Ascending aorta (tissue), 2 donors: ENCODE results near the gene SLC13A4. TPM values are rescaled to one million over a fixed set of nuclear protein-coding genes. Genes with fewer than 3 reads are reported as not detected.

Experiments used
- DNase-seq, 2 donors: peaks; one replicate each; pipeline ENCODE4 v3.0.0-alpha.2; 2019; ENCODE audit warnings: low spot score in 2 of 2
- H3K27ac ChIP-seq, 2 donors: fragments of 200-600 bp; sonication (generic); one replicate each; pipeline ENCODE4 v1.5.1; 2016 to 2017; ENCODE audit warnings: mild to moderate bottlenecking in 1 of 2
- H3K27me3 ChIP-seq: fragments of 200-600 bp; sonication (generic); one replicate; pipeline ENCODE4 v1.5.1; 2017
- H3K36me3 ChIP-seq, 2 donors: fragments of 200-600 bp; sonication (generic); one replicate each; pipeline ENCODE4 v1.5.1; 2016
- H3K4me1 ChIP-seq, 2 donors: fragments of 200-600 bp; sonication (generic); one replicate each; pipeline ENCODE4 v1.5.1; 2016 to 2017; ENCODE audit warnings: mild to moderate bottlenecking in 1 of 2
- H3K4me3 ChIP-seq, 2 donors: fragments of 200-600 bp; sonication (generic); one replicate each; pipeline ENCODE4 v1.5.1; 2016 to 2017; ENCODE audit warnings: mild to moderate bottlenecking in 1 of 2
- H3K9me3 ChIP-seq, 2 donors: fragments of 200-600 bp; sonication (generic); one replicate each; pipeline ENCODE4 v1.5.1; 2016
- intact Hi-C: fragments of 100-400 bp; cut with DNase I; formaldehyde crosslinking; loops from one replicate; pipeline ENCODE4 v1.15.1; 2023
- total RNA-seq: library from RNA; depleted of rRNA; stranded (reverse); fragments of >200 nt; gene quantifications from one replicate; pipeline ENCODE4 v1.1.0, GENCODE V29; 2016
- TF ChIP-seq, protein P1 (sequence below), 3 experiments: fragments of 200-600 bp in 2 of 3; fragments of 450-650 bp in 1 of 3; sonication (generic) in 2 of 3; IDR thresholded peaks; one replicate each; pipeline ENCODE4 v1.5.1; 2016 to 2019; ENCODE audit warnings: antibody characterized with exemption in 3 of 3, mild to moderate bottlenecking in 1 of 3, moderate library complexity in 1 of 3

SLC13A4 gene
- total RNA-seq, 1 donor from 2014 or later: 0.21 TPM

DNA sequence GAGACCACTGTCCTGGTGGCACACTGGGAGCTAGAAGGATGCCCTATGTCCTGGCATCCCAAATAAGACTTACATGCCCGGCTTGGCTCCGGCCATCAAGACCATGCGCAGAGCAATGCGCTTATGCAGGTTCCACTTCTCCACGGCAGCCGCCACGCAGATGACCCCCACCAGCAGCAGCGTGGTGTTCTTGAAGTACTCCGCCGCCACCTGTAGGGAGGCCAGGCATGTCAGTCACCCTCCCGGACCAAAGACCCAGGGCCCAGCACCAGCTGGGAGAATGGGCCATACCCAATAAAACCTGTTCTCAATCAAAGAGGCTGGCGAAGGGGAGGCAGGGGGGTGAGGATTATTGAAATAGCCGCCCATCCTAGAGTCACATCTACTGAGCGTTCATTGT is 19.9 kb downstream of the SLC13A4 start:
- Histone ChIP-seq H3K27ac (no peak overlapping the region), H3K4me3 (no peak overlapping the region), H3K4me1 (peaks cover 0 to 15% of the 10 kb centered on the region in 2 donors), H3K27me3 (no peaks in the 10 kb centered on the region), H3K9me3 (no peaks in the 10 kb centered on the region), H3K36me3 (no peaks in the 10 kb centered on the region)
- TF ChIP-seq, protein P1, sequence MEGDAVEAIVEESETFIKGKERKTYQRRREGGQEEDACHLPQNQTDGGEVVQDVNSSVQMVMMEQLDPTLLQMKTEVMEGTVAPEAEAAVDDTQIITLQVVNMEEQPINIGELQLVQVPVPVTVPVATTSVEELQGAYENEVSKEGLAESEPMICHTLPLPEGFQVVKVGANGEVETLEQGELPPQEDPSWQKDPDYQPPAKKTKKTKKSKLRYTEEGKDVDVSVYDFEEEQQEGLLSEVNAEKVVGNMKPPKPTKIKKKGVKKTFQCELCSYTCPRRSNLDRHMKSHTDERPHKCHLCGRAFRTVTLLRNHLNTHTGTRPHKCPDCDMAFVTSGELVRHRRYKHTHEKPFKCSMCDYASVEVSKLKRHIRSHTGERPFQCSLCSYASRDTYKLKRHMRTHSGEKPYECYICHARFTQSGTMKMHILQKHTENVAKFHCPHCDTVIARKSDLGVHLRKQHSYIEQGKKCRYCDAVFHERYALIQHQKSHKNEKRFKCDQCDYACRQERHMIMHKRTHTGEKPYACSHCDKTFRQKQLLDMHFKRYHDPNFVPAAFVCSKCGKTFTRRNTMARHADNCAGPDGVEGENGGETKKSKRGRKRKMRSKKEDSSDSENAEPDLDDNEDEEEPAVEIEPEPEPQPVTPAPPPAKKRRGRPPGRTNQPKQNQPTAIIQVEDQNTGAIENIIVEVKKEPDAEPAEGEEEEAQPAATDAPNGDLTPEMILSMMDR (IDR thresholded peaks at IDR 0.05): no peak
- no peak for DNase-seq
- intact Hi-C loops: no loop called here

DNA sequence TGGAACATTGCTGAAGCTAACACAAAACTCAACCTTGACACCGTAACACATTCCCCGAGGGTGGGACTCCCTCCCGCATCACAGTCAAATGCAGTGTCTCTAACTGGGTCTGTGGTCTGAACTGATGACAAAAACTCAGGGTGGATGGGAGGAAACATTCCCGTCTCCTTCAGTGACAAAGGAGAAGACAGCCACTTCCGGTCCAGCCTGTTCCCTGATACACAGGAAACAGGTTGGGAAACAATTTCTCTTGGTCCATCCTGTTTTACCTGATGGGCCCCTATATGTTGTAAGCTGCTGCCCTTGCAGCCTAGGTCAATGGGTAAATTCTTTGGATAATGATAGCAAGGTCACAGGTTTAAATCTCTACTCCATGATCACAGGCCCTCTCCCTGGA is 20.4 kb downstream of the SLC13A4 start:
- intact Hi-C loops: no loop called here
- Histone ChIP-seq H3K4me3 (no peak overlapping the region), H3K9me3 (no peaks in the 10 kb centered on the region), H3K4me1 (peaks cover 0 to 10% of the 10 kb centered on the region in 2 donors), H3K36me3 (no peaks in the 10 kb centered on the region), H3K27ac (no peak overlapping the region), H3K27me3 (no peaks in the 10 kb centered on the region)
- TF ChIP-seq, protein P1 (IDR thresholded peaks at IDR 0.05): no peak
- no peak for DNase-seq

DNA sequence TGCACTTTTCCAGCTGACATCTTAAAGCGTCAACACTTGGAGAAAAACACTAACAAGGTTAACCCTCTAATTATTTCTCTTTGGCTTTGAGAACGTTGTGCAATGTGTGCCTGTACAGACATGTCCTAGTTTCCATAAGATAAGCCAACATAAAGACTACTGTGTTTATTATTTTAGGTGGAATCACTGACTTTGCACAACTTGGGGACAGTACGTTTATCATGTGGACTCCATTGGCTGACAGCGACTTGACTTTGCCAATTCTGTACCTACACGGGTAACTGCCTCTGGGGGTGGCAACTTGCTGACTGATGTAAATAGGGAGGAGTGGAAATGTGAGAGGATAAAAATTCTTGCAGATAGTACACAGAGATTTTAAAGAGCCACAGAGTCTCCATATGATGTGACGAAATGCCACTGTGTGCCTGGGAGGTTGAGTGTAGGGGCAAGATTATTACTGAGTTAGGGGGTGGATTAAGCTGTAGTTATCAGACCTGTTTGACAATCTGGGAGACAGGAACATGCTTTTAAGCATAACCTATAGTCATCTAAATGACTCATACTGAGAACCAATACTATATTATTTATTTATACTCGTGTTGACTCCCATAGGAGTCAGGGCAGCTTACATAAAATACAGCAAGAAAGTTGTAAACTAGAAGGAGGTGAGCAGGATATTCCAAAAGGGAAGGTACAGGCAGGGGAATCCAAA is 21.0 kb downstream of the SLC13A4 start:
- Histone ChIP-seq H3K36me3 (no peaks in the 10 kb centered on the region), H3K4me1 (peaks cover 0 to 7% of the 10 kb centered on the region in 2 donors), H3K9me3 (no peaks in the 10 kb centered on the region), H3K4me3 (no peak overlapping the region), H3K27me3 (no peaks in the 10 kb centered on the region), H3K27ac (no peak overlapping the region)
- DNase-seq: no peak
- intact Hi-C loops: no loop called here
- TF ChIP-seq, protein P1 (IDR thresholded peaks at IDR 0.05): no peak

DNA sequence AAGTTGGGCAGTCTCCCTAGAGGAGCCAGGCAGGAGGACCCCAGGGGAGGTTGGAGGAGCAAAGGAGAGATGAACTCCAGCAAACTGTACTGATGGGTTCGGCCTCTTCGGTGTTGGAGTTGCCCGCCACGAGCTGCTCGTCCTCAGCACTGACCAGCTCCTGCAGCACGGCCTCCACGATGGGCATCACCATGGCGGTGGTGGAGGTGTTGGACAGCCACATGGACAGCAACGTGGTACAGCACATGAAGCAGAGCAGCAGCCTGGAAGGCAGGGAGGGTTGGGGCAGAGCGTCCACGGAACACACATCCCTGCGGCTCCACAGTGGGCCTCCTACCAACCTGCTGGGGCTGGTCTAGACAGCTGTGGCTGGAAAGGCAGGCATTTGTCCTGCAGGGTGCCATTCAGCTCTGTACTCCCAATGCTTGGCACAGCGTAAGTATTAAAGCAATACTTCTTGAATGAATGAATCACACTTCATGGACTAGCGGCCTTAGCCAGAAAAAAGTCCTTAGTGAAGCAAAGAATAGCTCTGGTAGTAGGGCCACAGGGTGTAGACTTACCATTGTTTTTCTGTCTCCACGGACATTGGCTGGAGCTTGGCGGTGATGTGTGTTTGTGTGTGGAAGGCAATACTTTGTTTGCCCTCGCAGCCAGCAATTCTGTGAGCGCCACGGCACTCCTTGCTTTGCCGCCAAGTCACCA is 21.8 kb downstream of the SLC13A4 start:
- intact Hi-C loops: no loop called here
- H3K9me3 ChIP-seq: no peaks in the 10 kb centered on the region
- no peak overlapping the region for H3K4me3 ChIP-seq

DNA sequence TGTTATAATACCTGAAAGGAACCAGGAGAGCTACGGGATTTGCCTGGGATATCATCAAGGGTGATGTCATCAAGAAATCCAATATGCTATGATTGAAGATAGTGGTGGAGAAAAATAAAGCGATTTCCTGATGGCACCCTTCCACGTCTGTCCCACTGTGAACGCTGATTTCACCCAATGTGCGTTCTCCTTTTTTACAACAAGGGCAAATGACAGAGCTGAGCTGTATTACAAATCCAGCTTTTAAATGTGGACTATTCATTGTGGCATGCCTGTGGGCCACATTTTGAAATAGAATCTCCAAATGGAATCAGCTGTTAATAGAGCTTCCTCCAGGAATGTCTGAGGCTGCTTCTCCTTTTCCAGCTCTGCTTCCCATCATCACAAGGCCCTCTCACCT is 23.3 kb downstream of the SLC13A4 start:
- DNase-seq: no peak
- no peaks in the 10 kb centered on the region for H3K36me3 ChIP-seq
- TF ChIP-seq, protein P1 (IDR thresholded peaks at IDR 0.05): no peak
- no peaks in the 10 kb centered on the region for H3K9me3 ChIP-seq
- H3K4me1 ChIP-seq: no peaks in the 10 kb centered on the region
- intact Hi-C loops: no loop called here
- no peak overlapping the region for H3K27ac ChIP-seq
- no peaks in the 10 kb centered on the region for H3K27me3 ChIP-seq
- H3K4me3 ChIP-seq: no peak overlapping the region

More for the DNA sequence above, 21.8 kb downstream of the SLC13A4 start:
- Histone ChIP-seq H3K4me1 (peaks cover 0 to 3% of the 10 kb centered on the region in 2 donors), H3K27me3 (no peaks in the 10 kb centered on the region), H3K36me3 (no peaks in the 10 kb centered on the region), H3K27ac (no peak overlapping the region)
- TF ChIP-seq, protein P1 (IDR thresholded peaks at IDR 0.05): no peak
- DNase-seq: no peak
